GM19397 (cell line): ENCODE results near the gene GNS.
"Not testable (repeated sequence)": the region's sequence is repeated elsewhere in the genome, so short reads cannot be mapped to it uniquely, and the experiment has no call there.

Experiments
- ATAC-seq: cut with Tn5 transposase; IDR thresholded peaks from one replicate; pipeline ENCODE4 v1.9.1; 2021; ENCODE audit warnings: mild to moderate bottlenecking, moderate library complexity; ENCODE audit not compliant: unreplicated experiment

Gene GNS

GRCh38 chr12:64780132-64780530 lies 20.9 kb upstream of the GNS start:
- ATAC-seq, result no peak

- ATAC-seq, result no peak
Measured at GRCh38 chr12:64779354-64779974, 20.3 kb upstream of the GNS start.

DNA sequence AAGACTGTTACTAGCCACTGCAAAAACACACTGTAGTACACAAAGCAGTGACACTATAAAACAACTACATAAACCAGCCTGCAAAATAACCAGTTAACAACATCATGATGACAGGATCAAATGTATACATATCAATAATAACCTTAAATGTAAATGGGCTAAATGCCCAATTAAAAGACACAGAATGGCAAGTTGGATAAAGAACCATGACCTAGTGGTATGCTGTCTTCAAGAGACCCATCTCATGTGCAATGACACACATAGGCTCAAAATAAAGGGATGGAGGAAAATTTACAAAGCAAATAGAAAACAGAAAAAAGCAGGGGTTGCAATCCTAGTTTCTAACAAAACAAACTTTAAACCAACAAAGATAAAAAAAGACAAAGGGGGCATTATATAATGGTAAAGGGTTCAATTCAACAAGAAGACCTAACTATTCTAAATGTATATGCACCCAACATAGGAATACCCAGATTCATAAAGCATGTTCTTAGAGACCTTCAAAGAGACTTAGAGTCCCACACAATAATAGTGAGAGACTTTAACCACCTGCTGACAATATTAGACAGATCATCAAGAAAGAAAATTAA lies 16.0 kb upstream of the GNS start:
- ATAC-seq, result not testable (repeated sequence)

- no peak for ATAC-seq
Measured at GRCh38 chr12:64773386-64773785, 14.2 kb upstream of the GNS start.

DNA sequence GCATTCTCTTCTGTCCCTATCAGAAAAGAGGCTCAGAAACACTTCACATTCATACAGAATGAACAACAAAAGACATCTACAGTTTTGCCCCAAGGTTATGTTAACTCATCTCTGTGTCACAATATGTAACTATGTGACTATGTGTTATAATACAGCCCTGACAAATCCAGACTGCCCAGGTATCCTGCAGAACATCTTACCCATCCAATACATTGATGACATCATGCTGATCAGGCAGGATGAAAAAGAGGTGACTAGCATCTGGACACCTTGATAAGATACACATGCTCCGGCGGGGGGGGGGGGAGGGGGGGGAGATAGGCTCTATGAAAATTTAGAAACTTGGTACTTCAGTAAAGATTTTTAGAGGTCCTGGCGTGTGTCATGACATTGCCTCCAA lies 8.3 kb upstream of the GNS start:
- no peak for ATAC-seq

GRCh38 chr12:64760808-64761573 lies 1.8 kb upstream of the GNS start:
- ATAC-seq, result no peak

GRCh38 chr12:64757771-64758170 lies 1.4 kb downstream of the GNS start:
- no peak for ATAC-seq

DNA sequence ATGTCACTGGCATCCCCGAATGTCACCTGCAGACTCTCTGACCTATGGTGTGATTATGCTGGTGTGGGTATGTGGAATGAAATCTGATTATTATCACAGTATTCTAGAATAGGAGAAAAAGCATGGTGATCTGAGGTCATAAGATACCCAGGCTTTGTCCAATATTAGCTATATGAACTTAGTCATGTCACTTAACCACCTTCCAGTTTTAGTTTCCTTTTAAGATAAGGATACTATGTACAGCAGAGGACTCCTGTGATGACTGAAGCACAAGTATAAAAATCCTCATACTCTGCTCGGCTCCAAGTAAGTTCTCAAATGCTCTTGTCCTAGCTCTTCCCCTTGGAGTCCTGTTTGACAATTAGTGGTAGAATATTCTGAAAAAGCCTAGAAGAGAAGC lies 2.8 kb downstream of the GNS start:
- ATAC-seq, result no peak

- ATAC-seq, result no peak
Measured at GRCh38 chr12:64753427-64753826, 5.8 kb downstream of the GNS start.

- no peak for ATAC-seq
Measured at GRCh38 chr12:64752833-64753238, 6.4 kb downstream of the GNS start.

DNA sequence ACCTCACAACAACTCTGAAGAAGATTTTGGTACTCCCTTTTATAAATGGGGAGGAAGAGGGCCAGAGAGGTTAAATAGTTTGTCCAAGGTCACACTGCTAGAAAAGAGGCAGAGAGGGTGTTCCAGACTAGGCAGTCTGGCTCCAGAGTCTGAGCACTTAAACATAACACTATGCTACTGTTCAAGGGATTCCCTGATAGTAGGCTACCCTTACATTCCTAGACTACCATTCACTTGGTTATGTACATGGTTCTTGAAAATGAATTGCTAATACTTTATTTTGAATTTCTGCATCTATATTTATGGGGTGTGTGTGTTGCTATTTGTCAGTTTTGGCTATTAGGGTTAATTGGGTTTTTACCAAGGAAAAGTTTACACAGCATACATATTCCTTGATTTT lies 7.2 kb downstream of the GNS start:
- ATAC-seq, result no peak

- no peak for ATAC-seq
Measured at GRCh38 chr12:64749461-64750200, 9.6 kb downstream of the GNS start.

DNA sequence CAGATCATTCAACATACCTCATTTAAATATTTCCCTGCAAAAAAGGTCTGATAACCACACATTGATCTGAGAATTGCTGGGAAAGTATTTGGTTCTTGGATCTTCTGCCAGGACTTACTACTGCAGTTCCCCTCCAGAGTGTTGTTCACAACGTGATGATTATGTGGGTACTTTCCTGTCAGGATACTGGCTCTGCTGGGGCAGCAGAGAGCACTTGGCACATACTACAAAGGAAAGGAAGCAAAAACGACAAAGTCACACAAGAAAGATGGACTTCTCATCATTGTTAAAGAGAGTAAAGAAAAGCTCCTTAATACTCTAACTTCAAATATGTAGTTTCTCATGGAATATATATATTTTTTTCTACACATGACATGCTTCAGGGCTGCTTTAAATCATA lies 11.5 kb downstream of the GNS start:
- no peak for ATAC-seq

DNA sequence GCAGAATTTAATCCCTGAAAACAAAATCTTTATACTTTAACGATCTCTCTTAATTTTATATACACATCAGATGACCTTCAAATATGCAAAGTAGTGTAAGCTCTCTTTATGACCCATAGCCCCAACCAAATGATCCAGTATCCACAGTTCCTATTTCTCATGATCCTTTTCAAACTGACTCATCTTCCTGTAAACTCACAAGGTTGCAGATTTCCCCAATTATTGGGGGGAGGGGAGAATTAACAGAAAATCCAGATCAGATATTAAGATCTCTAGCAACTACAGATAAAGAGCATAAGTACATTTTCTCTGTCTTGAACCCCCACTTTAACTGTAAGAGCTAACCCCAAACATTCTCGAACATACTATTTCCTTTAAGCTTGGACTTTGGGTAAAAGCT lies 12.5 kb downstream of the GNS start:
- no peak for ATAC-seq

DNA sequence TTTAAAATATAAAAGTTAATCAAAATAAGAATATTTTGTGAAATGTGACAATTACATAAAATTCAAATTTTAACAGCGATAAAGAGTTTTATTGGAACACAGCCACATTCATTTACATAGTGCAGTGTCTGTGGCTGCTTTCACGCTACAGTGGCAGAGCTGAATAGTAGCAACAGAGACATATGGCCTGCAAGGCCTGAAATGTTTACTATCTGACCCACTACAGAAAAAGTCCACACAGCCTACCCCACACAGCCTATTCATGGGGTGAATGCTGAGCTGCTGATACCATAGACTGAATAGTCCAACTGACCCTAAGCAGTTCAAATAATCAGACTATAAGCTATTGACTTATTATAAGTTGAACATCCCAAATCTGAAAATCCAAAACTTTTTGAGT lies 13.2 kb downstream of the GNS start:
- no peak for ATAC-seq

GRCh38 chr12:64745259-64745807 lies 13.9 kb downstream of the GNS start:
- ATAC-seq, result no peak

GRCh38 chr12:64744422-64745258 lies 14.6 kb downstream of the GNS start:
- ATAC-seq, result no peak

DNA sequence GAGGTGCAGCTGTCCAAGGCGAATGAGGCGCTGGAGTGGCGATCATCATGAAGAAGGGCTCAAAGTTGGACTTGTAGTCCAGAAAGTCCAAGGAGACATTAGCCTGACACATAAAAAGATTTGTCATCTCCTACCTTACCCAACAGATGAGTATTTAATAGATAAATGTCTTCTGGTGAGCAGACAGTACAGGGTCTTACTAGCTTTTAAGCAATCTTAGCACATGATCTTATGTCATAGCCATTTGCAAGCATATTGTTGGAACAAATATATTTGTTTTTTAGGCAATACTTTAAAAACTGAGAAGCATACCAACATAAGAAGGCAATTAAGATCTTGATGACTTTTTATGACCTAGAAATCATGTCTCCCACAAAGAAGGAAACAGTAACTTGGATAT lies 16.0 kb downstream of the GNS start:
- no peak for ATAC-seq

GRCh38 chr12:64742416-64742815 lies 16.8 kb downstream of the GNS start:
- ATAC-seq, result no peak

DNA sequence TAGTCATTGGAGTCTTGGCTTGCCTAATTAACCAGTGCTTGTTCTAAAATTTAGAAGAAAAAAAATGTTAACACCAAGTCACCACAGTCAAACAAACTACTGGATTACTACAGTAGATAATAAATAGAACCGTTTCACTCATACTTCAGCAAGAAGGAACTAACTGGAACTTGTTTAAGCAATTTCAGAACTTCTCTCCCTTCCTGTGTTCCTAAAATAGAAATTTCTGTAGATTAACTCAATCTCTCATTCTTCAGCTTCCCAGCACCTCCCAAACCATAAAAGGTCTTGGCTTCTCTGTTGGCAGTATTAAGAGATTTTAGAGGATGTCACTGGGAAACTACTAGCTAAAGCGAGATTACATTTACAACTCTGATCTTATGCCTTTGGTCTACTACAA lies 18.6 kb downstream of the GNS start:
- ATAC-seq, result no peak

- no peak for ATAC-seq
Measured at GRCh38 chr12:64739778-64740177, 19.4 kb downstream of the GNS start.
